SK-N-SH treated with all-trans-retinoic acid at 6 μM for 48 hours (cell line): ENCODE data around the gene HLA-C.

ENCODE experiments used
- ATAC-seq: fragments of 200-7000 bp; cut with Tn5 transposase; 3 replicates; pipeline ENCODE4 v1.9.1; 2020; ENCODE audit warnings: mild to moderate bottlenecking, moderate library complexity
- ARNTL ChIP-seq: fragments of 450-650 bp; formaldehyde crosslinking; IDR thresholded peaks from 2 replicates; pipeline ENCODE4 v1.5.0; 2020; ENCODE audit warnings: low read depth, mild to moderate bottlenecking, moderate library complexity, borderline replicate concordance
- BACH2 ChIP-seq: fragments of 250-450 bp; sonication (Bioruptor Pico); IDR thresholded peaks from 2 replicates; pipeline ENCODE4 v1.9.0; 2021; ENCODE audit warnings: mild to moderate bottlenecking, borderline replicate concordance
- CREB5 ChIP-seq: fragments of 250-450 bp; sonication (Bioruptor Pico); IDR thresholded peaks from 2 replicates; pipeline ENCODE4 v1.5.1; 2020; ENCODE audit warnings: low read depth, mild to moderate bottlenecking, moderate library complexity
- CSDC2 ChIP-seq: fragments of 250-450 bp; sonication (Bioruptor Pico); IDR thresholded peaks from 2 replicates; pipeline ENCODE4 v1.5.0; 2020; ENCODE audit warnings: mild to moderate bottlenecking, moderate library complexity
- CSRNP3 ChIP-seq: fragments of 250-450 bp; sonication (Bioruptor Pico); IDR thresholded peaks from 2 replicates; pipeline ENCODE4 v1.5.1; 2021; ENCODE audit warnings: mild to moderate bottlenecking, moderate library complexity
- ESRRG ChIP-seq: fragments of 250-450 bp; sonication (Bioruptor Pico); IDR thresholded peaks from 2 replicates; pipeline ENCODE4 v1.6.1; 2021; ENCODE audit warnings: mild to moderate bottlenecking
- GLIS3 ChIP-seq: fragments of 250-450 bp; sonication (Bioruptor Pico); IDR thresholded peaks from 2 replicates; pipeline ENCODE4 v1.5.0; 2020; ENCODE audit warnings: mild to moderate bottlenecking, moderate library complexity
- ISL1 ChIP-seq: fragments of 250-450 bp; sonication (Bioruptor Pico); IDR thresholded peaks from 2 replicates; pipeline ENCODE4 v2.1.2; 2022; ENCODE audit warnings: mild to moderate bottlenecking, moderate library complexity
- OSR1 ChIP-seq: fragments of 250-450 bp; sonication (Bioruptor Pico); IDR thresholded peaks from 2 replicates; pipeline ENCODE4 v1.8.0; 2022; ENCODE audit warnings: moderate library complexity, mild to moderate bottlenecking, inconsistent platforms
- PATZ1 ChIP-seq: fragments of 250-450 bp; sonication (Bioruptor Pico); IDR thresholded peaks from 2 replicates; pipeline ENCODE4 v1.8.0; 2020; ENCODE audit warnings: mild to moderate bottlenecking, moderate library complexity, borderline replicate concordance
- PPARA ChIP-seq: fragments of 250-450 bp; sonication (Bioruptor Pico); IDR thresholded peaks from 2 replicates; pipeline ENCODE4 v1.5.0; 2020; ENCODE audit warnings: mild to moderate bottlenecking, borderline replicate concordance
- RARB ChIP-seq: fragments of 250-450 bp; sonication (Bioruptor Pico); IDR thresholded peaks from 2 replicates; pipeline ENCODE4 v1.8.0; 2021; ENCODE audit warnings: mild to moderate bottlenecking, moderate library complexity
- SNAI2 ChIP-seq: fragments of 250-450 bp; sonication (Bioruptor Pico); IDR thresholded peaks from 2 replicates; pipeline ENCODE4 v1.5.0; 2020; ENCODE audit warnings: mild to moderate bottlenecking, moderate library complexity
- TCF4 ChIP-seq: fragments of 250-450 bp; sonication (Bioruptor Pico); IDR thresholded peaks from 2 replicates; pipeline ENCODE4 v1.8.0; 2021; ENCODE audit warnings: mild to moderate bottlenecking, moderate library complexity, borderline replicate concordance
- TOX ChIP-seq: fragments of 250-450 bp; sonication (Bioruptor Pico); IDR thresholded peaks from 2 replicates; pipeline ENCODE4 v1.8.0; 2021; ENCODE audit warnings: mild to moderate bottlenecking, moderate library complexity, borderline replicate concordance
- TSHZ2 ChIP-seq: fragments of 250-450 bp; sonication (Bioruptor Pico); IDR thresholded peaks from 2 replicates; pipeline ENCODE4 v1.5.0; 2020; ENCODE audit warnings: mild to moderate bottlenecking, moderate library complexity
- ZFP30 ChIP-seq: fragments of 450-650 bp; formaldehyde crosslinking; IDR thresholded peaks from 2 replicates; pipeline ENCODE4 v1.5.0; 2022; ENCODE audit warnings: mild to moderate bottlenecking, moderate library complexity
- ZNF565 ChIP-seq: fragments of 450-650 bp; formaldehyde crosslinking; conservative IDR thresholded peaks from 2 replicates; pipeline ENCODE4 v1.5.0; 2020; ENCODE audit warnings: low read depth, mild to moderate bottlenecking, moderate library complexity
- ZNF70 ChIP-seq: fragments of 450-650 bp; formaldehyde crosslinking; IDR thresholded peaks from 2 replicates; pipeline ENCODE4 v1.5.0; 2020; ENCODE audit warnings: mild to moderate bottlenecking, moderate library complexity
- ZNF8 ChIP-seq: fragments of 450-650 bp; formaldehyde crosslinking; IDR thresholded peaks from 2 replicates; pipeline ENCODE4 v1.5.0; 2020; ENCODE audit warnings: mild to moderate bottlenecking, moderate library complexity

Gene HLA-C

GRCh38 chr6:31272836-31273626 is 1.1 kb upstream of the HLA-C start:
- no peak for TF ChIP-seq PATZ1
- no peak for TF ChIP-seq RARB
- no peak for TF ChIP-seq CREB5 (CRISPR knock-in tag)
- TF ChIP-seq ESRRG (CRISPR knock-in tag), result no peak
- TF ChIP-seq ARNTL (CRISPR knock-in tag), result no peak
- no peak for TF ChIP-seq GLIS3 (CRISPR knock-in tag)
- TF ChIP-seq CSRNP3 (CRISPR knock-in tag), result no peak
- no peak for TF ChIP-seq ZNF565 (CRISPR knock-in tag)
- TF ChIP-seq TOX (CRISPR knock-in tag), result no peak
- TF ChIP-seq SNAI2 (CRISPR knock-in tag), result no peak
- no peak for TF ChIP-seq ZNF8
- ATAC-seq, result no peak

GRCh38 chr6:31272436-31272835 is 544 bp upstream of the HLA-C start:
- ATAC-seq, result peak; percentile 29

GRCh38 chr6:31270788-31271640 is 878 bp downstream of the HLA-C start:
- TF ChIP-seq CSRNP3 (CRISPR knock-in tag), result no peak
- TF ChIP-seq TCF4 (CRISPR knock-in tag), result no peak
- no peak for TF ChIP-seq PPARA (CRISPR knock-in tag)
- no peak for TF ChIP-seq GLIS3 (CRISPR knock-in tag)
- TF ChIP-seq ZNF8, result no peak
- no peak for TF ChIP-seq ZNF565 (CRISPR knock-in tag)
- TF ChIP-seq ESRRG (CRISPR knock-in tag), result no peak
- no peak for TF ChIP-seq OSR1 (CRISPR knock-in tag)
- peak; percentile 59 for ATAC-seq

More at GRCh38 chr6:31272436-31272835, 544 bp upstream of the HLA-C start:
- TF ChIP-seq ZNF8 (no peak), GLIS3 (CRISPR knock-in tag) (no peak), CSRNP3 (CRISPR knock-in tag) (no peak), PPARA (CRISPR knock-in tag) (no peak), TCF4 (CRISPR knock-in tag) (no peak), CSDC2 (CRISPR knock-in tag) (no peak), RARB (no peak)
- TF ChIP-seq, all 23 proteins: peak for 0

GRCh38 chr6:31268836-31269235 is 3.1 kb downstream of the HLA-C start:
- no peak for TF ChIP-seq TSHZ2
- TF ChIP-seq RARB, result no peak
- no peak for TF ChIP-seq SNAI2 (CRISPR knock-in tag)
- no peak for TF ChIP-seq GLIS3 (CRISPR knock-in tag)
- TF ChIP-seq CSDC2 (CRISPR knock-in tag), result no peak
- no peak for TF ChIP-seq BACH2 (CRISPR knock-in tag)
- TF ChIP-seq ISL1 (CRISPR knock-in tag), result no peak
- no peak for TF ChIP-seq TOX (CRISPR knock-in tag)
- no peak for TF ChIP-seq TCF4 (CRISPR knock-in tag)
- no peak for TF ChIP-seq CSRNP3 (CRISPR knock-in tag)
- no peak for TF ChIP-seq ZNF70 (CRISPR knock-in tag)
- no peak for TF ChIP-seq ZNF8
- TF ChIP-seq ARNTL (CRISPR knock-in tag), result no peak
- TF ChIP-seq OSR1 (CRISPR knock-in tag), result no peak
- no peak for TF ChIP-seq ZFP30 (CRISPR knock-in tag)
- ATAC-seq, result no peak
